Spleen (tissue), 11 donors: ENCODE data around the gene HORMAD1. TPM values are rescaled to one million over a fixed set of nuclear protein-coding genes. Genes with fewer than 3 reads are reported as not detected.

Source experiments
- DNase-seq: peaks from one replicate; pipeline ENCODE4 v3.0.0-alpha.2; 2020
- H3K27ac ChIP-seq, 8 donors: fragments of 200-600 bp; sonication (generic) in 7 of 8; 1 replicate in 4 of 8; 2 replicates in 4 of 8; pipeline versions ENCODE4 v1.5.0 to v1.8.0; 2016 to 2021; ENCODE audit warnings: inconsistent platforms in 4 of 8, mild to moderate bottlenecking in 4 of 8, moderate library complexity in 1 of 8
- H3K27me3 ChIP-seq, 7 donors: fragments of 200-600 bp; sonication (generic) in 6 of 7; replicated peaks in 1 of 7; 1 replicate in 4 of 7; 2 replicates in 3 of 7; pipeline versions ENCODE4 v1.5.0 to v1.8.0; 2016 to 2021; ENCODE audit warnings: inconsistent platforms in 3 of 7, mild to moderate bottlenecking in 1 of 7
- H3K36me3 ChIP-seq, 6 donors: fragments of 200-600 bp; sonication (generic) in 5 of 6; 1 replicate in 4 of 6; 2 replicates in 2 of 6; pipeline versions ENCODE4 v1.5.0 to v1.8.0; 2016 to 2021; ENCODE audit warnings: inconsistent platforms in 2 of 6
- H3K4me1 ChIP-seq, 6 donors: fragments of 200-600 bp; sonication (generic) in 5 of 6; 1 replicate in 3 of 6; 2 replicates in 3 of 6; pipeline versions ENCODE4 v1.5.0 to v1.8.0; 2016 to 2021; ENCODE audit warnings: inconsistent platforms in 3 of 6
- H3K4me3 ChIP-seq, 8 donors: fragments of 200-600 bp; sonication (generic) in 7 of 8; 1 replicate in 4 of 8; 2 replicates in 4 of 8; pipeline versions ENCODE4 v1.5.0 to v1.8.0; 2016 to 2021; ENCODE audit warnings: inconsistent platforms in 4 of 8, mild to moderate bottlenecking in 4 of 8, moderate library complexity in 2 of 8
- H3K9me3 ChIP-seq, 8 donors: fragments of 200-600 bp; sonication (generic) in 7 of 8; 1 replicate in 4 of 8; 2 replicates in 4 of 8; pipeline versions ENCODE4 v1.5.0 to v1.8.0; 2016 to 2021; ENCODE audit warnings: inconsistent platforms in 4 of 8
- CTCF ChIP-seq, 11 experiments: fragments of 200-600 bp in 7 of 11; fragments of 450-650 bp in 4 of 11; sonication (generic) in 4 of 11; IDR thresholded peaks in 8 of 11; conservative IDR thresholded peaks in 3 of 11; 1 replicate in 7 of 11; 2 replicates in 4 of 11; pipeline versions ENCODE4 v1.4.0 to v1.8.0; 2016 to 2021; ENCODE audit warnings: antibody characterized with exemption in 11 of 11, inconsistent platforms in 4 of 11, mild to moderate bottlenecking in 1 of 11
- POLR2A ChIP-seq, 3 donors: fragments of 450-650 bp; IDR thresholded peaks; one replicate each; pipeline ENCODE4 v1.5.1; 2017; ENCODE audit warnings: antibody characterized with exemption in 3 of 3, mild to moderate bottlenecking in 1 of 3
- POLR2AphosphoS5 ChIP-seq, 3 donors: sonication (generic); formaldehyde crosslinking; IDR thresholded peaks; one replicate each; pipeline ENCODE4 v1.5.1; 2017; ENCODE audit warnings: antibody characterized with exemption in 3 of 3
- WGBS, 5 donors: extraction: QIAGEN DNeasy Blood & Tissue Kit in 3 of 5; methylation state at CpG; one replicate each; pipeline versions ENCODE4 v1.1.5 to v1.1.7; 2013 to 2018; 5-methylcytosine and 5-hydroxymethylcytosine counted together
- intact Hi-C: fragments of 100-400 bp; cut with DNase I; formaldehyde crosslinking; loops from one replicate; pipeline ENCODE4 v1.15.0; 2023; ENCODE audit warnings: low total_unique reads
- polyA plus RNA-seq, 3 donors: library from polyadenylated mRNA; stranded (reverse); fragments of 200-250 nt; gene quantifications; one replicate each; pipeline ENCODE4 v1.2.1, GENCODE V29; 2013
- total RNA-seq, 7 donors: library from RNA; depleted of rRNA in 3 of 7; stranded (reverse); fragments of >200 nt in 3 of 7; fragmentation: NEBNext Ultra II Directional in 4 of 7; extraction: Animal tissue kit (Norgen Biotek cat#: 25700) in 4 of 7; gene quantifications; one replicate each; pipeline versions ENCODE4 v1.1.0 to v1.2.1, GENCODE V29; 2016 to 2021
- donor health status: healthy with polysubstance abuse.
- donor health status: DM: no; HTN: no; CAD: no; lungs with moderate emphysema.
- donor health status: DM: no; HTN: no; CAD: no.
- donor health status: Bipolar disorder and iron deficiency.
- donor health status: healthy.
- donor health status: DM: no; HTN: no; CAD: no.
- donor health status: DM: yes; HTN: yes; CAD: no.

Gene HORMAD1
- total and polyA plus RNA-seq, 10 donors = 0.41 to 14.1 (median 4.2) TPM

GRCh38 chr1:150696590-150696989, 24.1 kb downstream of the HORMAD1 start:
- WGBS, 5 donors = 0 to 3% (median 2%) methylated on average over 6 of the region's 6 CpGs
- H3K27me3 ChIP-seq = no peaks in the 10 kb centered on the region
- peaks cover 19 to 58% (median 38%) of the 10 kb centered on the region in 6 donors for H3K4me1 ChIP-seq
- intact Hi-C loops = loop anchor here (10.0 kb wide), 1 partner anchor 62 kb away; no protein-coding TSS in a partner anchor
- peak overlapping the region in 6 of 8 donors; percentile 16 to 79 (median 72) for H3K27ac ChIP-seq
- TF ChIP-seq POLR2A (IDR thresholded peaks at IDR 0.05) = no peak
- TF ChIP-seq CTCF (IDR thresholded peaks at IDR 0.05 in 8 of 11, conservative IDR thresholded peaks at IDR 0.05 in 3 of 11) = no peak
- TF ChIP-seq POLR2AphosphoS5 (IDR thresholded peaks at IDR 0.05) = no peak
- no peak for DNase-seq
- peak overlapping the region; percentile 73 to 89 (median 77) for H3K4me3 ChIP-seq
- peaks cover 0 to 38% (median 25%) of the 10 kb centered on the region in 6 donors for H3K36me3 ChIP-seq
- H3K9me3 ChIP-seq = no peaks in the 10 kb centered on the region

GRCh38 chr1:150696162-150696561, 24.5 kb downstream of the HORMAD1 start:
- no peak for DNase-seq
- WGBS, 5 donors = 22 to 35% (median 30%) methylated on average over 1 of the region's 1 CpG
- Histone ChIP-seq H3K27me3 (no peaks in the 10 kb centered on the region), H3K4me1 (peaks cover 19 to 63% (median 38%) of the 10 kb centered on the region in 6 donors), H3K4me3 (peak overlapping the region; percentile 73 to 89 (median 77)), H3K9me3 (no peaks in the 10 kb centered on the region), H3K27ac (peak overlapping the region in 5 of 8 donors; percentile 70 to 79 (median 72)), H3K36me3 (peaks cover 0 to 43% (median 27%) of the 10 kb centered on the region in 6 donors)
- intact Hi-C loops = loop anchor here (10.0 kb wide), 1 partner anchor 61 kb away; no protein-coding TSS in a partner anchor
- no peak for TF ChIP-seq POLR2A (IDR thresholded peaks at IDR 0.05)
- no peak for TF ChIP-seq POLR2AphosphoS5 (IDR thresholded peaks at IDR 0.05)
- TF ChIP-seq CTCF (IDR thresholded peaks at IDR 0.05 in 8 of 11, conservative IDR thresholded peaks at IDR 0.05 in 3 of 11) = no peak

- no peak for DNase-seq
- H3K9me3 ChIP-seq = no peaks in the 10 kb centered on the region
- H3K4me1 ChIP-seq = peaks cover 19 to 67% (median 38%) of the 10 kb centered on the region in 6 donors
- no peaks in the 10 kb centered on the region for H3K27me3 ChIP-seq
- peak overlapping the region in 3 of 8 donors; percentile 74 to 84 (median 77) for H3K4me3 ChIP-seq
- WGBS, 5 donors = 76 to 91% (median 81%) methylated on average over 4 of the region's 4 CpGs
- H3K36me3 ChIP-seq = peaks cover 0 to 49% (median 29%) of the 10 kb centered on the region in 6 donors
- TF ChIP-seq CTCF (IDR thresholded peaks at IDR 0.05 in 8 of 11, conservative IDR thresholded peaks at IDR 0.05 in 3 of 11) = no peak
- no peak for TF ChIP-seq POLR2A (IDR thresholded peaks at IDR 0.05)
- TF ChIP-seq POLR2AphosphoS5 (IDR thresholded peaks at IDR 0.05) = no peak
- intact Hi-C loops = loop anchor here (10.0 kb wide), 1 partner anchor 61 kb away; no protein-coding TSS in a partner anchor
- H3K27ac ChIP-seq = no peak overlapping the region
Measured at GRCh38 chr1:150695561-150695960, 25.1 kb downstream of the HORMAD1 start.

GRCh38 chr1:150692720-150693119, 28.0 kb downstream of the HORMAD1 start:
- peak overlapping the region in 2 of 8 donors; percentile 22 to 30 for H3K27ac ChIP-seq
- TF ChIP-seq POLR2A (IDR thresholded peaks at IDR 0.05) (no peak), POLR2AphosphoS5 (IDR thresholded peaks at IDR 0.05) (no peak), CTCF (IDR thresholded peaks at IDR 0.05 in 8 of 11, conservative IDR thresholded peaks at IDR 0.05 in 3 of 11) (no peak)
- no peaks in the 10 kb centered on the region for H3K27me3 ChIP-seq
- H3K4me1 ChIP-seq = peaks cover 12 to 60% (median 33%) of the 10 kb centered on the region in 6 donors
- intact Hi-C loops = loop anchor here (10.0 kb wide), 1 partner anchor 58 kb away; no protein-coding TSS in a partner anchor
- no peak overlapping the region for H3K4me3 ChIP-seq
- H3K36me3 ChIP-seq = peaks cover 0 to 77% (median 34%) of the 10 kb centered on the region in 6 donors
- no peaks in the 10 kb centered on the region for H3K9me3 ChIP-seq
- 73 to 81% (median 78%) methylated on average over 3 of the region's 3 CpGs for WGBS, 5 donors
- DNase-seq = no peak
